Tongue (tissue), 2 donors: Measurements from ENCODE around the gene NOP53. TPM values are rescaled to one million over a fixed set of nuclear protein-coding genes. Genes with fewer than 3 reads are reported as not detected.
"Not testable (repeated sequence)": the region's sequence is repeated elsewhere in the genome, so short reads cannot be mapped to it uniquely, and the experiment has no call there.

Source experiments
- DNase-seq: peaks from one replicate; pipeline ENCODE4 v3.0.0-alpha.2; 2015
- total RNA-seq: library from RNA; depleted of rRNA; stranded (reverse); fragments of >200 nt; gene quantifications from one replicate; pipeline ENCODE4 v1.2.3, GENCODE V29; 2014

The NOP53 gene
- 143 TPM for total RNA-seq

- DNase-seq, result peak; percentile 99
These were observed at the start of gene NOP53 for GRCh38 chr19:47745010-47745901. Gene NOP53, plus strand, starts transcription at chr19:47745546. Its CDS starts 14 bp downstream, at chr19:47745560.

- DNase-seq, result no peak
These were observed 48.7 kb upstream of the NOP53 start for GRCh38 chr19:47696635-47697034.

GRCh38 chr19:47697863-47698609 is 47.3 kb upstream of the NOP53 start:
- DNase-seq, result peak; percentile 86

GRCh38 chr19:47698631-47699359 is 46.6 kb upstream of the NOP53 start:
- DNase-seq, result no peak

GRCh38 chr19:47699360-47699917 is 45.9 kb upstream of the NOP53 start:
- DNase-seq, result peak; percentile 44

GRCh38 chr19:47700934-47701716 is 44.2 kb upstream of the NOP53 start:
- no peak for DNase-seq

GRCh38 chr19:47701717-47702552 is 43.4 kb upstream of the NOP53 start:
- no peak for DNase-seq

- no peak for DNase-seq
These were observed 42.7 kb upstream of the NOP53 start for GRCh38 chr19:47702671-47703070.

- DNase-seq, result no peak
These were observed 42.0 kb upstream of the NOP53 start for GRCh38 chr19:47703301-47703700.

- no peak for DNase-seq
These were observed 41.3 kb upstream of the NOP53 start for GRCh38 chr19:47704024-47704423.

GRCh38 chr19:47704656-47705055 is 40.7 kb upstream of the NOP53 start:
- no peak for DNase-seq

- DNase-seq, result peak; percentile 76
These were observed 38.0 kb upstream of the NOP53 start for GRCh38 chr19:47707135-47707925.

- DNase-seq, result no peak
These were observed 33.6 kb upstream of the NOP53 start for GRCh38 chr19:47711652-47712242.

- DNase-seq, result peak; percentile 92
These were observed 32.0 kb upstream of the NOP53 start, which contains the start of gene EHD2 for GRCh38 chr19:47713046-47714021. Gene EHD2, plus strand, starts transcription at chr19:47713422. Its CDS starts 3,191 bp downstream, at chr19:47716613.

- DNase-seq, result no peak
These were observed 31.0 kb upstream of the NOP53 start for GRCh38 chr19:47714339-47714738.

GRCh38 chr19:47714855-47715254 is 30.5 kb upstream of the NOP53 start:
- DNase-seq, result not testable (repeated sequence)

GRCh38 chr19:47716270-47716937 is 28.9 kb upstream of the NOP53 start:
- DNase-seq, result no peak
